Measurements from ENCODE around the gene FOXP1. TPM values are rescaled to one million over a fixed set of nuclear protein-coding genes. Genes with fewer than 3 reads are reported as not detected.

The FOXP1 gene
- total RNA-seq, 1 donor from 2014 or later, result 72.3 TPM

DNA sequence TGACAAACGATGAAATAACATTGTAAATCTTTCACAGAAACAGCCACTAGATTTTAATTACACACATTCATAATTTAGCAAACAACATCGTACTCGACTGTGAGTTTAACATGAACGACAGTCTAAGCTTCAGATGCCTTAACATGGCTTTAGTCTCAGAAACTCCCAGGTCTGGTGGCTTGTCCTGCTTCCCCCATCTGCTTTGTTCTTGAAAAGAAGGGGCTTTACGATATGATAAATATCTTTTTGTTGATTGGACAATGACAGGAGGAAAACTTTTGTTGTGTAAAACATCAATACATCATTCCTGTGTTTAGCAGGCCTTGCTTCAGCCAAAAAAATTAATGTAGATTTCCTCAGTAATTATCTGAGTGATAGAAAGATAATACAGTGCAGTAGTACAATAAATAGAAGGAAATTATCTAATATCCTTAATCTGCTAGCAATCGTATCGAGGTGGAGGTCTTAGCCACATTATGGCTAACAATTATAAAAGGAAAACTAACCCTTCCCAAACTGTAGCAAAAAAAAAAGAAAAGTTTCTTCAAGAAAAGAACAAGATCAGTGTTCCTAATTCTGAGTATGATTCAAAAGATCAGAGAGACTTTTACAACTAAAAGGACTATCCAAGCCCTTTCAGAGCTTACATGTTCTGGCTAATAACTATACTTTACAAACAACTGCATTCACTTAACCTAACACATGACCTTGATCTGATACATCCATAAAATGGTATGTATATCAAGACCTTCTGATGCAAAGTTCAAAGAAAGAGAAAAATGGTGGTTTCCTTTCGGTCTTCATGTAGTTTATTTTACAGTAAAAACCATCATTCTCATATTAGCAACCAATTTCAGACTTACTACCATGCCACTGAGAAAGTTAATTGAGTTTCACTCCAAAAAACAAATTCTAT is 535.7 kb downstream of the FOXP1 start:
- DNase-seq, result peak; percentile 55

DNA sequence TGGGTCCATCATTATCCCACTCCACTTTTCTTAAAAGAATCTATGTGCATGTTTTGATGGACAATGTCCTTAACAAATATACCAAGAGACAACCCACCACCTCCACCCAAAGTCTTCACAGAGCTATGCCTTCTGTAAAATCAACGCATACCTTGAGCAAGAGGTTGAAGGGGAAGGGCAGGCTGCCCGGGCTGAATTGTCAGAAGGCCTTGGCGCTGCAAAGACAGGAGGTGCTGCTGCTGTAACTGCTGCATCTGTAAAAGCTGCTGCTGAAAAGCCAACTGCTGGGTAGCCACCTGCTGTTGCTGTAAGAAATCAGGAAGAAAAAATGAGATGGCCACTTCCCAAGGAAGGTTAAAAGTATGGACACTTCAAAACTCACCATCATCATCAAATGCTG is 536.7 kb downstream of the FOXP1 start:
- DNase-seq, result peak; percentile 37

DNA sequence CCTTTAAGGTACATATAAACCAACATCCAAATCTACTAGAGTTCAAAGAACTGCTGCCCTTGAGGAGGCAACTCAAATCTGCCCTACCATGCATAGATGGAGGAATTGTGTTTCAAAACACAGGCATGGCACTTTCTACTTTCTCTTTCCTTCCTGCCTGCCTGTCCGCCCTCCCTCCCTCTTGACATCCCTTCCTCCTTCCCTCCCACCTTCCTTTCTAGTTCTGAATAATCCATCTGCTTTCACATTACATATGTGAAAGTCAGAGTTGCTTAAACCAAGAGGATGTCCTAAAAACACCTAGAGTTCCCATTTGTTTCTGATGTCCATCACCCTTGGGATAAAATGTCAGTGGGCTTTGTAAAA is 537.6 kb downstream of the FOXP1 start:
- DNase-seq, result no peak

DNA sequence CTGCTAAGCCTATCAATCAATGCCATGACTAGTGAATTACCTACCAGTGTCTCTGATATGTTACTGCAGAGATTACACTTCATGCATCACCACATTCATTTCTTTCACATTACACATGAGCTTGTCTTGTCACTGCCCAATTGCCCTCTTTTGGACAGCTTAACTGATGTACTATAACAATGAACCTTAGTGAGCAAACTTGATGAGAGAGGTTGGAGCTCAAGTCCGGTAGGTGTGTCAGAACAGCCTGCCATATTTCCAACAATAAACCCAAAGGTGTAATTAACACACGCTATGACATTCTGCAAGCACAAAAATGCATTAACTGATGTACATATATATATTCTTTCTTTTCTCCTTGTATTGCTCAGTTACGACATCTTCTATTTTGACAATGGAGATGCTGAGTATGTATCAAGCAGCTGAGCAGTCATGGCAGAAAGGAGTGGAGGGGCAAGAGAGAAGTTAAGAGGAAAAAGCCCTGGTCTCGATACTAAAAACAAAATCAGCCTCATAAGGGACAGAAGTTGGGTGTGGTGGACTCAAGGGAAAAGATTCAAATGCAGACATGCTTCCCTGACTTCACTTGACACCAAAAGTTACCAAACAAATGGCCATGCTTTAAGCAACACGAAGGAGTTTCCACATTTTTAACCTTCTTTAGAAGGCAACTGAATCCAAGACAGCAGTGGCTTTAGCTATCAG is 538.2 kb downstream of the FOXP1 start:
- DNase-seq, result no peak

DNA sequence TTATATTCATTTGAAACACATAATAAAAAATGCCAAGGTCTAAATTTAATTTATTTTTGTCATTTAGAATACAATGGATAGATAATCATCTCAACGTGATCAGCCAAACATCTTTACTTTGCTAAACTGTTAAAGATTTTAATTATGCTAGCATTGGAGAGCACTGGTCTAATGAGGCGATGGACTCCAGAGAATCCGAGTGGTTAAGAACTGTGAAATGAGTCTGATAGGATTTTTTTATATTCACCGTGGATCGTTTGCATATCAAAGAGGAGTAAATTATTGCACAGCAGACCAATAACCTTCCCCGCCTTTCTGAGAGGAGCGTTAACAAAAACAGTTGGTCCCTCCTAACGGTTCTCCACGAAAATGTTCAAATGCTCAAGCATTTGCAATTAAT is 540.8 kb downstream of the FOXP1 start:
- DNase-seq, result no peak

DNA sequence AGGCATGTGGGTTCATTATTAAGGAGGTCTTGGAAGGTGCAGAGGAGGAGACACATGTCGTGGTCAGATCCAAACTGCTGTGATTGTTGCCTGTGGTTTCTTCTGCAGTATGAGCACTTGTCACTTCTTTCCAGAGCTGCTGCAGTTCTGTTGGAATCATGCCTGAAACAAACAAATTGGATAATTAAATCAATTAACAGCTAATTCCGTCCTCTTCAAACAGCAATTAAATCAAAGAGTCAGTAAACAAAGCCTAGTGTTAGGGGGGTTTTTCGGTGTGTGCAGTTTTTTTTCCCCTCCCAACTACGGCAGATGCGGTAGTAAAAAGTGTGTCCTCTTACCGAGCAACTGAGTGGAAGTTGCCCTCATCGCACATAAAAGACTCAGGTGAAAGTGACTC is 542.2 kb downstream of the FOXP1 start:
- DNase-seq, result no peak

DNA sequence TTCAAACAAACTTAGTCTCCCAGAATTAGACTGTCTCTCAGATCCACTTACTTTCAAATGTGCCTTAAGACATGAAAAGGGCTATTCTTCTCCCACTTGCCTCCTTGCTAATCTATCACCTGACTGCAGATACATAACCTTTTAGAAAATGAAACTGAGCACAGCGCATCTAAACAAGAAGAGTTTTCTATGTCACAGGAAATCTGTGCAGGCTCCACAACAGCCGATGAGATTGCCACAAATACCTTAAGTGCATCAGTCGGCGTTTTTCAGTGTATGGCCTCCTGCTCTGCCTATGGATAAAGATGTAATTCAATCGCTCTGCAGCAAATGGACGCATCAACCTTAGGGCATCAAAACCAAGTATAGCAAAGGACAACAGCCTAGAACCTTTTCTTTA is 544.2 kb downstream of the FOXP1 start:
- DNase-seq, result no peak

DNA sequence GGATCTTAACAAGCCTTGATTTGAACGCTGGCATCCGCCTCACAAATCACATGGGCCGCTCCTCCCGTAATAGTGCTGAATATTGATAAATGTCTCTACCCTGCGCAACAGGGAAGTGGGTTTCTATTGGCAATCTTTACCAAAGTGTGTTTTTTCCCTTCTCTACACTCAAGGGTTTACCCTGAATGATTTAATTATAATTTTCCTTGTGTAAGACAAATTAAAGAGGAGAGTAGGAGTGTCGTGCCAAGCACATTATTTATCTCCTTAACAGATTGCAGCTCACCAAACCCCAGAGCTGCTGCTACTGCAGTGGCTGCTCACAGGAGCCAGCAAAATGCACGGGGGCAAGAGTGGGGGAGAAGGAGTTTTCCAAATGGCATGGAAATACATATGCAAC is 545.8 kb downstream of the FOXP1 start:
- no peak for DNase-seq

DNA sequence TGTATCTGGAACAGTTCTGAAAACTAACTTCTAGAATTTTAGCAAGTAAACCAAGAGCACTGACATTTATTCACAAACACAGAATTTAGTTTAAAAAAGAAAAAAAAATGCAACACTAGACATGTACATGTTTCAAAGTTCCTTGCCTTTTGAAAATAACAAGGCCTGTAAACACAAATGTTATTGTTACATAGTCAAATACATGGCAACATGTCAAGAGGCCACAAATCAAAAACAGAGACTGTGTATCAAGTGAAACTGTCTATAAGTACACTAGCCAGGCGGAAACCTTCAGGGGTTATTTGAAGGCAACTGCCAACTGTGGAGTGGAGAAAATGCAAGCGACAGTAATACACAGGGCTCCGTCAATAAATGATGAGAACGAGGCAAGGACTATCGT is 547.6 kb downstream of the FOXP1 start:
- DNase-seq, result peak; percentile 34

DNA sequence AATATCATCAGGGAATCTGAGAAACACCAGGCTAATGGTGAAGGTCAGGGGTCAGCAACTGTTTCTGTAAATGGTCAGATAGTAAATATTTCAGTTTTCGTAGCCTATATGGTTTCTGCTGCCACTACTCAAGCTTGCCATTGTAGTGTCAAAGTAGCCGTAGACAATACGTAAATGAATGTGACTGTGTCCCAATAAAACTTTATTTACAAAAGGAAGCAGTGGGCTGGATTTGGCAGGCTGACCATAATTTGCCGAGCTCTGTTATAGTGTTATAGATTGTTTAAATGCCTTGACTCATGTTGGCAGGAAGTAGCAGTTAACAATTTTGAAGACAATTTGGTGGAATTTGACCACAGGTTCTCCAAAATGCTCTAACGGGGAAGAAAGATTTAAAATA is 548.2 kb downstream of the FOXP1 start:
- peak; percentile 89 for DNase-seq

DNA sequence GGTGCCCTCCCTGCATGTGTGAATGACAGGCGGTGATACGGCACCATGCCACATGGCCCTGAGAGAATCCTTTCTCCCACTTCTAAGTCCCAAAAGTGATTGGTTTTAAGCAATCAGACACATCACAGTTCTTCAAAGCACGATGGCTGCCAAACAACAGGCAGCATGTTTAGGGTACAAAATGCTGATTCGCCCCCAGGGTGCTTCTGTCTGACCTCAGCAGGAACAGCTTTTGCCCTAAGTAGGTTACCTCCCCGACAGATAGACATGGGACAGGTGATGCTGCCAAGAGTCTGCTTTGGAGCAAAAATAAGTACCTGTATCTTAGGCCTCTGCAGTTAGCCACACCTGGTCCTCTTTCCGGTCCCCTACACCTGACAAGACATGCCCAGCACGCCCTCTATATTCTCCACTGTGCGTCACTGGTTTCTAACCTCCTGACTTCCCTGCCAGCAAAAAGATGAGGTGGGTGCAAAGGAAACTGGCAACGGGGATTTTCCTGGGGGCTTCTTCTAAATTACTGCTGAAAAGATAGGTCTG is 549.8 kb downstream of the FOXP1 start:
- no peak for DNase-seq

DNA sequence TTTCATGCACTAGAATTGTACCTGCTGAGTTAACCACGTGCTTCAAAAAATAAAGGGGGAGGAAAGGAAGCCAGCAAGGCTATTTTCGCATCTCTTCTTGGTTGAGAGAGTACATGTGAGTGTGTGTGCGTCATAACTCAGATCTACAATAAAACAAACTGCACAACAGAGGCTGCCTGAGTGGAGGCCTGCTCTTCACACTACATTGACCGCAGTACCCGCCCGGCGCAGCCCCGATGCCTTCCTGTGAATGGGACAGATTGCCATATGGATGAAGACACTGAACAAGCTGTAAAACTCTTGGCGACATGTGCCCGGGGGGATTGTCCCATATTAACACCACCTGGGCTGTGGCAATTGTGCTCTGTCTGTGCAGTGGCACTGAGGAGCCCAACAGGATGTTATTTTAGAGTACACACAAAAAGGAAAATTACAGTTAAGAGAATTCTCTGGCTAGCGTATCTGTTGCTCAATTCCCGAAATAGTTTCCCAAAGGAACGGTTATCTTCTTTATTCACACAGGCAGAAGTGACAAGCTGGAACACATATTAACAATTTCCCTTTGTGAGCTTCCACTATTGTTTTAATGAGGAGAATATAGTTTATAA is 551.5 kb downstream of the FOXP1 start:
- peak; percentile 56 for DNase-seq

DNA sequence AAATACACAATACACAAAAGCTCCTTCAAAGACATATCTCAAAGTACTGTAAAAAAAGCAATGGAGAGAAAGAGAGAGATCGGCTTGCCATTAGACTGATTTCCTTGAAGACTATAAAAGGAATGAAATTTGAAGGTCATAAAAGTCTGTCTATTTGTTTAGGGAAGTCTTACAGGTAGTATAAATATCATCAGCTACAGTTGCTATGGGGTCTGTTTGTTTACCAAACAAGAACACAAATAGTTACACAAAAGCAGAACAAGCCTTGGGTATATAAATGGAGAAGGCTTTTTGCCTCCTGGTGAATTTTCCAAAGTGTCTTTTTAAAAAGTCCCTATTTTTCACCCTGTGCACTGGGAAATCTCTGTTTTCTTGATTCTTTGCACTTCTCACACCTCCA is 552.3 kb downstream of the FOXP1 start:
- peak; percentile 13 for DNase-seq

DNA sequence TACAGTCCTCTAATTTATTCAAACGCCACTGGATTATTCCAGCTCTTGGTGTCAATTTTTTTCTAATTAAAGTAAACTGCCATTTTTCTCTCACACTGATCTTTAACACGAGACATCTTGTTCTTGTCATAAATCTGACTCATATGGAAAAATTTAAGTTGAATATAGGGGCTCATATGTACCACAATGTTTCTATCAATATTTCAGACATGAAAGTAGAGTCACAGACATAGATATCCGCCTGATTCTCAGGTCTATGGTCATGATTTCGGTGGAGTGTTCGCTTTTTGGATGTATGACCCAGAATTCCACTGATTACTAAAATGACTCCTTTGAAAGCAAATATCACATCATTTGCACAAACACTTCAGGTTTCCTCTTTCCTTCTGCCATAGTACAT is 552.8 kb downstream of the FOXP1 start:
- no peak for DNase-seq

DNA sequence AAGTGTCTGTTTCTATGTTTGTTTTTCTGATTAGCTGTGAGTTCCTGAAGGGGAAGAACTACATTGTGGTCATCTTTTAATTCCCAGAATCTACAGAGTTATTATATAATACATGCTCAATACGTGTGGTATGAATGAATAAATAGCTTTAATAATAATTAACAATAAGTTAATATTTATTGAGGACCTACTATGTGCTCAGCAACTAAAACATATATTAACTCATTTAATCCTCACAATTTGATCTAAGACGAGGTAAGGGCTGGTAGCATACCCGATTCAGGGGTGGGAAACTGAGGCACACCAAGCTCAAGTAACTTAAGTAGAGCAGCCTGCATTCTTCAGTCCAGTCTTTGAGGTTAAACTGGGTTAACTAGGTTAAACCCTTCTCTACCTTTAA is 553.8 kb downstream of the FOXP1 start:
- DNase-seq, result no peak

DNA sequence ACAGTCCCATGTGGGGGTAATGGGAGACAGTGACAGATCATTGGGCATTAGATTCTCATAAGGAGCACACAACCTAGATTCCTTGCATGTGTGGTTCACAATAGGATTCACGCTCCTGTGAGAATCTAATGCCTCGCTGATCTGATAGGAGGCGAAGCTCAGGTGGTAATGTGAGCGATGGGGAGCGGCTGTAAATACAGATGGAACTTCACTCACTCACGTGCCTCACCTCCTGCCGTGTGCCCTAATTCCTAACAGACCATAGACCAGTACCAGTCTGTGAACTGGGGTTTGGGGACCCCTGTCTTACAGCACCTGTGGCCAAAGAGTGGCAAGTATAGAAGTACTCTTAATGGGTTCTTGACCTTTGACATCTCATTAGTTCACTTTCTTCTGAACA is 554.7 kb downstream of the FOXP1 start:
- no peak for DNase-seq

DNA sequence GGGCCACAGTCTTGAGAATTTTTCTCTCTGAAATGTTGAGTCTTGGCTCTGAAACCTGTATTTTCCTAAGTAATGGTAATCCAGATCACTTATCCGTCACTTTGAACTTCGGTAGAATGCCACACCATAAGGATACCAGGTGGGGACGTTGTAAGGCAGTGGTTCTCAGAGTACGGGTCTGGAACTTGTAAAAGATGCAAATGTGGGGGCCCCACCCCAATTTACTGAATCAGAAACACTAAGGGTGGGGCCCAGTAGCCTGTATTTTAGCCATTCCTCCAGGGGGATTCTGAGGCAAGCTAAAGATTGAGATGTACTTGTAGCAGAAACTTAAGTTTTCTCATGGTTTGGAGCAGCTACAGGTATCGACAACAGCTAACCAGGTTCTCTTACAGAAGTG is 555.3 kb downstream of the FOXP1 start:
- no peak for DNase-seq

DNA sequence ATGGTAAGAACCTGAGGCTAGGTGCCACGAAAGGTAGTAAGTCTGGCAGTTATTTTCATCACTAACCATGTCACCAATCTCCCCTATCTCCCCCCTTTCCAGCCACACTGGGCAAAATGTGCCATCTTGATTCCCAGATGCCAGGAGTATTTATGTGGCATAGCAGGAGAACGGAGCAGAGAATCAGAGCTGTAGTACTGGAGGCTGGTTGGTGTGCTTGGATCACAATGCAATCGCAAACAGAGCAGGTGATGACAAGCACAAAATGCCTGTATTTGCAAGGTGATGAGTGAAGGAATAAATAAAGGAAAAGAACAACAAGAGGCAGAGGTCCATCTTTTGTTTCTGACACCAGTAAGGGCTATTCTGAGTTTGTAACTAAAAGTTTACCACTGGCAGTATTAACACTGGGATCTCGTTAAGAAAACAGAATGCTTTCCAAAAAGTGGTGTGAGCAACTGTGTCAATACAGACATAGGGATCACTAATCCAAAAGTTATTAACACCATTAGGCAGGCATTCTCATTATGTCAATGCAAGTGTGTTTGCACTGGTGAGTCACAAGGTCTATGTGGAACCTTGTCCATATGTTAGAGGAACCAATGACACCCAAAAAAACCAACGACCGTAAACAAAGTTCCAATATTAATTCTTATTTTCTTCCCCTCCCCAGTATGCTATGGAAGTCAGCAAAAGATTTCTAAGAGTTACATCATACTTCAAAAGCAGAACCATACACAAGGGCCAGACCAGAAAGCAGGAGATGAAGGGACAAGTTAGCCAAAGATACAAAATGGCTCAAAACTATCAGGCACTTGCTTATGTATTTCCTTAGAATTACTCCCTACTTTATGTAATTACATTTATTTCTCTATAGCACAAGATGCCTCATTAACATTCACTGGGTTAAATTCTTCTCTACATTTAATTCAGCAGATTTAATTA is 556.6 kb downstream of the FOXP1 start:
- DNase-seq, result no peak

DNA sequence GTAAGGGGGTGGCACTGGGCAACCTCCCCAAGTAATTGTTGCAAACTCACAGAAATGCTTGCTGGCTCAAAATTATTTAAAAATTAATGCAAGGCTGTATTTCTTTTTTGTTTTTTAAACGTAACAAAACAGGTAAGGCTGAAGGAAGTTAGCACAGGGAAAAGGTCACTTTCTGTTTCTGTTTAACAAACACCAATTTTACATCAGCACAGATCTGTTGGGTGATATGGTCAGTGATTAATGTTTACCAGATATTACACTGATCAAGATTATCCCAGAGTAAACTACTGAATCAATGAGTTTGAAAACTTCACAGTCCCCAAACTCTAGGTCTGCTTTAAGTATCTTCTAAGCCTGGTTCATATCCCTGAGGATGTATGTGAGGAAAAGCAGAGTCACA is 558.0 kb downstream of the FOXP1 start:
- DNase-seq, result no peak

DNA sequence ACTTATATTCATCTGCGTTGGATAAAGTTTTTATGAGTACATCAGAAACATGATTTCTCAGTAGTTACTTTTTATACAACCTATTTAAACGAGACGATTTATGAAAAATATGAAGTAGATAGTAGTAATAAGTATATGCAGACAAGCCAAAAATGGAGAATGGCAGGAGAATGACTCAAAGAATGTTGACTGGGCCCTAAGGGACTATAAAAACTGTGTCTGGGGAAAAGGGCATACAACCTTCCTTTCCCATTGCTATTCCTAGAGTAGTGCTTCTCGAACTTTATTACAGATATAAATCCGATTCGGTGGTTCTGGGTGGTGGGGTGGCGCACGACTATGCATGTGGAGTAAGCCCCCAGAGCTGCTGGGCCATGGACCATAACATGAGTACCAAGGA is 558.5 kb downstream of the FOXP1 start:
- DNase-seq, result no peak

DNA sequence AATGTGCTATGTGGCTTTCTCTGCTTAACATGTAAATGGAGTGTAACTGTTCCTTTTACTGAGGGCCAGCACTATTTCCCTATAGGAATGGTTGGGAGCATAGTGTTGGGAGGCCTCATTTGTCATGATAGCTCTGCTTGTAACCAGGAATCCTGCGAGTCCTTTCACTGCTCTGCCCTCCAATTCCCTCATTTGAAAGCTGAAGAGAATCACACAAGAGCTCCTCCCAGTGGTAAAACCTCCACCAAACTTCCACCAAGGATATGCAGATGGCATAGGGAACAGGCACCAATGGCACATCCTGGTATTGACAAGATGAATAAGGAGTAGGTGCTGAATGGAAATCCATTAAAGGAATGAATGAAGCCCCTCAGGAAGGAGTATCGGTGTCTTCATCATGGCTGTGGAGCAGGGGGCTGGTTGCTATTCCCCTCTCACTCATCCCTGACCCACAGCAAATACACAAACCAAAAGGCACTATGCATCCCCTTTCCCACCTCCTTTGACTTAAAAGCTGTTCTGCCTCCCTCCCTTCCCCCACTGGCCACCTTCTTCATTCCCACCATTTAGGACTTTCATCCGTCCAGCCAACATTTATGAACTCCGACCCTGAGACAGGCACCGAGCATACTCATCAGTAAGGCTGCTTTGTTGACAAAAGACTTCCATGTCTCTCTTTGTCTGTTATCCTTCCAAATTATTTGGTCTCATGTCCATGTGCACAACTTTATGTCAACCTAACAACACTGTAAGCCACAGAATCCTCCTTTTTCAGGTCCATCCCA is 560.8 kb downstream of the FOXP1 start:
- peak; percentile 58 for DNase-seq

DNA sequence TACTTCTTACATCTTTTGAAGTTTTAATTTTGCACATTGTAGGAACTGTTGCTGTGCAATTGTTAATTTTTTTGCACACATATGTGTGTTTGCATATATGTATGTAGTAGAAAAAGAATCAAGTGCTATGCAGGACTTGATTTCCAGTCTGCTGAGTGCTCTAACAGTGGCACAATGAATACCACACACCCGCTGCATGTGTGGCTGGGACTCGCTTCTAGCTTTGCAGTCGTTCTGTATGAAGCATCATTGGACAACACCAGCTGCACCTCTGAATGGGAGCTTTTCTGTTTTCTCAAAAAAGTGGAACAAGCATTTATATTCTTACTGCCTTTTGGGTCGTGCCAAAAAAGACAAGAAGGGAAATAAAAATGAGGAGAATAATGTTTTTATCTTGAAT is 564.7 kb downstream of the FOXP1 start:
- no peak for DNase-seq
